H1 (cell line): Measurements from ENCODE around the gene LILRB2.
"Not testable (repeated sequence)": the region's sequence is repeated elsewhere in the genome, so short reads cannot be mapped to it uniquely, and the experiment has no call there.

Source experiments
- ATF3 ChIP-seq: IDR thresholded peaks from 2 replicates; pipeline ENCODE4 v1.6.1; 2011; ENCODE audit warnings: low read depth, mild to moderate bottlenecking, low read length; ENCODE audit not compliant: insufficient read depth
- CBX5 ChIP-seq: fragments of 300-800, 300-1000 bp; sonication (generic); IDR thresholded peaks from 2 replicates; pipeline ENCODE4 v1.7.1; 2016; ENCODE audit warnings: antibody characterized with exemption, low read length, low read depth
- CHD2 ChIP-seq: IDR thresholded peaks from 2 replicates; pipeline ENCODE4 v1.6.1; 2012; ENCODE audit warnings: low read length, improper control_type of control experiment
- CTCF ChIP-seq, 3 experiments: IDR thresholded peaks; 1 replicate in 2 of 3; 2 replicates in 1 of 3; pipeline versions ENCODE4 v1.5.1 to v1.6.1; 2011; ENCODE audit warnings: low read length in 3 of 3, mild to moderate bottlenecking in 3 of 3, inconsistent platforms in 2 of 3, low read depth in 1 of 3, moderate library complexity in 1 of 3; ENCODE audit not compliant: insufficient read depth in 1 of 3; ENCODE audit errors: control extremely low read depth in 1 of 3
- EGR1 ChIP-seq: IDR thresholded peaks from 2 replicates; pipeline ENCODE4 v1.6.1; 2011; ENCODE audit warnings: low read depth, low read length, borderline replicate concordance
- EZH2 ChIP-seq: fragments of 200-600 bp; sonication (generic); IDR thresholded peaks from 2 replicates; pipeline ENCODE4 v1.7.1; 2012; ENCODE audit warnings: low read depth, mild to moderate bottlenecking, moderate library complexity, low read length, inconsistent platforms; ENCODE audit not compliant: severe bottlenecking
- JUN ChIP-seq: IDR thresholded peaks from 2 replicates; pipeline ENCODE4 v1.6.1; 2011; ENCODE audit warnings: low read depth, mild to moderate bottlenecking, improper control_type of control experiment, low read length
- NANOG ChIP-seq: IDR thresholded peaks from 2 replicates; pipeline ENCODE4 v1.6.1; 2011; ENCODE audit warnings: low read length, low read depth, mild to moderate bottlenecking, inconsistent platforms; ENCODE audit not compliant: insufficient read depth, poor library complexity, severe bottlenecking
- SIRT6 ChIP-seq: IDR thresholded peaks from one replicate; pipeline ENCODE4 v1.7.1; 2012; ENCODE audit warnings: low read length, inconsistent platforms
- SIX5 ChIP-seq: IDR thresholded peaks from 2 replicates; pipeline ENCODE4 v1.6.1; 2011; ENCODE audit warnings: mild to moderate bottlenecking, low read depth, low read length
- SP1 ChIP-seq: IDR thresholded peaks from 2 replicates; pipeline ENCODE4 v1.6.1; 2011; ENCODE audit warnings: low read depth, low read length
- TAF1 ChIP-seq: IDR thresholded peaks from 2 replicates; pipeline ENCODE4 v1.6.1; 2011; ENCODE audit warnings: mild to moderate bottlenecking, low read depth, low read length
- TF ChIP-seq, protein P1 (sequence below): IDR thresholded peaks from 2 replicates; pipeline ENCODE4 v1.6.1; 2012; ENCODE audit warnings: inconsistent platforms

DNA sequence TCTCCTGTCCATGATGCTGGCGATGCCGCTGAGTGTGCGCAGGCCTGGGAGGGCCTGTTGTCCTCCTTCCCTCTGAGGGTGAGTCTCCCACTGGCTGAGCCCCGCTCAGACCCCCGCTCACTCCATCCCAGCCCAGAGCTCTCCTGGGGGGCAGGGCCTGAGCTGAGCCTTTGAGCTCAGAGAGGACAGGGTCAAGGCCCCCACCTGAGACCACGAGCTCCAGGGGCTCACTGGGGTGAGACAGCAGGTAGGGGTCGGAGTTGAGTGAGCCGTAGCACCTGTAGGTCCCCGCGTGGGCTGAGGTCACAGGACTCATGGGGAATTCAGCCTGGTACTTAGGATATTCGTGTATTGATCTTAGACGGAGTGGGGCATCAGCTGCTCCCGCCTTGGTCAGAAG lies 2.9 kb downstream of the LILRB2 start:
- TF ChIP-seq, protein P1, sequence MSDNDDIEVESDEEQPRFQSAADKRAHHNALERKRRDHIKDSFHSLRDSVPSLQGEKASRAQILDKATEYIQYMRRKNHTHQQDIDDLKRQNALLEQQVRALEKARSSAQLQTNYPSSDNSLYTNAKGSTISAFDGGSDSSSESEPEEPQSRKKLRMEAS: not testable (repeated sequence)
- TF ChIP-seq EGR1; CTCF (IDR thresholded peaks at IDR 0.05; ENCODE audit: control extremely low read depth in 1 of 3, insufficient read depth in 1 of 3, low read depth in 1 of 3, low read length in 3 of 3); SIRT6; TAF1; CBX5; EZH2; JUN; SP1; NANOG; SIX5; ATF3; CHD2: not testable (repeated sequence)
